SK-N-SH treated with all-trans-retinoic acid at 6 μM for 48 hours (cell line): ENCODE results near the gene MITF.

Experiments used
- ARNTL ChIP-seq: fragments of 450-650 bp; formaldehyde crosslinking; IDR thresholded peaks from 2 replicates; pipeline ENCODE4 v1.5.0; 2020; ENCODE audit warnings: low read depth, mild to moderate bottlenecking, moderate library complexity, borderline replicate concordance
- BACH2 ChIP-seq: fragments of 250-450 bp; sonication (Bioruptor Pico); IDR thresholded peaks from 2 replicates; pipeline ENCODE4 v1.9.0; 2021; ENCODE audit warnings: mild to moderate bottlenecking, borderline replicate concordance
- CSDC2 ChIP-seq: fragments of 250-450 bp; sonication (Bioruptor Pico); IDR thresholded peaks from 2 replicates; pipeline ENCODE4 v1.5.0; 2020; ENCODE audit warnings: mild to moderate bottlenecking, moderate library complexity
- ISL1 ChIP-seq: fragments of 250-450 bp; sonication (Bioruptor Pico); IDR thresholded peaks from 2 replicates; pipeline ENCODE4 v2.1.2; 2022; ENCODE audit warnings: mild to moderate bottlenecking, moderate library complexity
- ZNF565 ChIP-seq: fragments of 450-650 bp; formaldehyde crosslinking; conservative IDR thresholded peaks from 2 replicates; pipeline ENCODE4 v1.5.0; 2020; ENCODE audit warnings: low read depth, mild to moderate bottlenecking, moderate library complexity

DNA sequence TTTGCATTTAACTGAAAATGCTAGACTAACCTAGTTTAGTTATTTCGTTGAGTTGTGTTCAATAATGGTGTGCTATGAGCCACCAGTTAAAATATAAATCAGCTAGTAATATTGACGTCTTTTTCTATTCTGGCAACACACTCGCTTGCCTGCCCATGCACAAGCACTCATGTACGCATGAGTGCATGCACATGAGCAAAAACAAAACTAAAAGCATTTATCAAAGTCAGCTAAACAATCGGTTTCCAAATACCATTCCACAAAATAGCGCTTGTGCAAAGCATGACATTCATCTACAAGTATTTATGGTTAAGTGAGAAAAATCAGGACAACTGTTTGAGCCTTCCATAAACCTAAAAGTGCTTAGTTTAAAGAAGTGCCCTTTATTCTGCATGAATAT, 247.2 kb downstream of the MITF start:
- TF ChIP-seq BACH2 (no peak), ARNTL (CRISPR knock-in tag) (no peak), ISL1 (CRISPR knock-in tag) (no peak), ZNF565 (CRISPR knock-in tag) (no peak), CSDC2 (CRISPR knock-in tag) (no peak)
